HL-60/S4 treated with retinoic acid at 250 ng/mL for 4 days and 3 days (cell line): Measurements from ENCODE around the gene TMC1.
"Not testable (repeated sequence)": the region's sequence is repeated elsewhere in the genome, so short reads cannot be mapped to it uniquely, and the experiment has no call there.

Experiments
- in situ Hi-C: fragments of 300-500 bp; cut with MboI; formaldehyde crosslinking; loops from 2 replicates; pipeline ENCODE4 v1.7.0; 2022; ENCODE audit warnings: low sequenced_read_pairs

Gene TMC1

DNA sequence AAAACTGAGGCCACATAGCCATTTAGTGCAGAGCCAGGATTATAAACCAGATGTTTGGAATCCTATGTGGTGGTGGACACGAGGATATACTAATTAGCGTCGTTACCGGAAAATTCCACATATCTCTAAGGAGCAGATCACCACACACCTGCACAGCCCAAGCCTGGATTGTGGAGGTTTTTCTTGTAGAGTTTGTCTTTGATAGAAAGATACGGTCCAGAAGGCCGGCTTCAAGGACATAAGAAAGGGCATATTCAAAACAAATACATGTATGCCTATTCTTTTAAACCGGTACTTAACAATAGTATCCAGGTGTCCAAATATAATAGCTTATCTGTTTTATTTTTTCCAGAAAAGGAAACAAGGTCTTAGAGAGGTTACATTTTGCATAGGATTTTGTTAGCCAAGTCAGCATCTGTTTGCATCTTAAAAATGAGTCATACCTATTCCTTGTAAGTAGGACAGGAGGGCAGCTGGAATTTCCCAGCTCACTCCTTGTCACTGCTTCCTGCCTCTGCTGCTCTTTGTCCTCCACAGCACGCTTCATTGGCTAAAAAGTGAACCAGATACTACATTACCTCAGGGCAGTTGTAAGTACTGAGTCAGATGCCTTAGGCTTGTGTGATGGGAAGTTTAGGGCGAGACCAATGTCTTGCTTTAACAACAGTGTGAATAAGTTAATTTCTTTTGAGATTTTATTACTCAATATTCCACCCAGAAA is 3.6 kb downstream of the TMC1 start:
- in situ Hi-C loops: no loop called here

DNA sequence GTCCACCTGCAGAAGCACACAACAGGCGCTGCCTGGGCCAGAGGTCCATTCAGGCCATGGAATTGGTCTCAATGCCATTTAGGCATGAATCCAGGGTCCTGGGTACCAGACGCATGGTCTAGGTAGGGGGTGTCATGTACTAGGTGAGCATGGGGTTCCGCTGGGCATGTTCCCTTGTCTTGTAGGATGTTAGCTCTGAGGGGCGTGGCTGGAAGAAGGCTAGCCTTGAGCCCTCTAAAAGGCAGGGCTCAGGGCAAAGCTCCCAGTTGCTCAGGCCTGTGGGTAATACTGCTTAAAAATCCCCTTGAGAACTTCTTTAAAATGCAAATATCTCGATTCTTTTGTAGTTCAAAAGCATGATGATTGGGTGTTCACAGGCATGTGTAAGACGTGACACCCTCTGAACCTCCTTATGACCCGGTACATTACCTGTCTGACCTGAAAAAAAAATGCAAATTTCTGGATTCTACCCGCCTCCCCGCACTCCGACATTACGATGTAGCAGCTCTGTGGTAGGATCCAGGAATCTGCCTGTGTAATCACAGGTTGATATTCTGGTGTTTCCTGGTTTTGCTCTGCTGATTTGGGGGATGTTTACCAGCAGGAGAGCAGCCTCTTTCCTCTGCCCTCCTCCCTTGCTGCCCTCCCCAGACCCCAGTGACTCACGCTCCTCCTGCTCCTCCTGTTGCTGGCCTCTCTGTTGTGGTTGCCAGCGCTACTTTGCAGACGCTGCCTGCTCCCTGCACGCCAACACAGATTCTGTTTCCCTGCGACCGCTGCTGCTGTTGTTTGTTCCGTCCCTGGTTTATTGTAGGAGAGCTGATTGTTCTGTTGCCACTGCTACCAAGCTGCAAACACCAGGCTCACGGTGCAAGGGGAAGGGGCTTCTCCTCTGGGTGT is 5.7 kb downstream of the TMC1 start:
- in situ Hi-C loops: no loop called here

GRCh38 chr9:72527801-72528195 is 6.4 kb downstream of the TMC1 start:
- in situ Hi-C loops: no loop called here

DNA sequence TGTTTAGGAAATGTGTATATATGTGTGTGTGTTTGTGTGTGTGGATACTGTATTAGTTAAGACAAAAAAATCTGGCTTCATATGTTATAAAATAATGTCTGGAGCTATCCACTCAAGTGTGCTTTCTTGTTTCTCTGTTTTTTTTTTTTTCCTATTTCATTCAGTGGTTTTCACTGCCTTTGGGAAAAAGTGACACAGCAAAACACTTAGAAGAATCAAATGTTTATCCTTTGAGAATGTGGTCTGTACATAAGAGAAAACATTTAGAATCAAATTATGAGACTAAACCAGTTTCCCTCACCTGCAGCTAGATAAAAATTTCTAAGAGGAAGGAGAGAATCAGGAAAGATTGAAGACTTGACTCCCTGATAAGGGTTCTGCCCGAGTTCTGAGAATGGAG is 8.1 kb downstream of the TMC1 start:
- in situ Hi-C loops: no loop called here

DNA sequence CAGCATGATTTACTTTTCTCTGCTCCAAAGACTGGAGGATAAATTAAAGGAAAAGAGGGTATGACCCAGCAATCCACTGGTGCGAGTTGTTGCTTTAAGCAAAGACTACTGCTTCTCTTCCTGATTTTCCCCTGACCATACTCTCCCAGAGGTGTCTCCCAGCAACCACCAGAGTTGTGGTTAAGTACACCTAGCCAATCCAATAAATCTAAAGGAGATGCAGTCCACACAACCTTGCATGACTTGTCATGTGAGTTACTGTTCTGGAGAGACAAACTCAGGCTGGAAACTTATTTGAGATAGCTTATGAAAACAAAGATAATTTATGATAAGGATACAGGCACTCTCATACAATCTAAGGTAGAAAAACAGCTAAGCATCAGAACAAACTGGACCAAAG is 11.9 kb downstream of the TMC1 start:
- in situ Hi-C loops: loop anchor here (10.0 kb wide), 1 partner anchor 59 kb away; no protein-coding TSS in a partner anchor

GRCh38 chr9:72534931-72535330 is 13.5 kb downstream of the TMC1 start:
- in situ Hi-C loops: loop anchor here (10.0 kb wide), 1 partner anchor 60 kb away; no protein-coding TSS in a partner anchor

DNA sequence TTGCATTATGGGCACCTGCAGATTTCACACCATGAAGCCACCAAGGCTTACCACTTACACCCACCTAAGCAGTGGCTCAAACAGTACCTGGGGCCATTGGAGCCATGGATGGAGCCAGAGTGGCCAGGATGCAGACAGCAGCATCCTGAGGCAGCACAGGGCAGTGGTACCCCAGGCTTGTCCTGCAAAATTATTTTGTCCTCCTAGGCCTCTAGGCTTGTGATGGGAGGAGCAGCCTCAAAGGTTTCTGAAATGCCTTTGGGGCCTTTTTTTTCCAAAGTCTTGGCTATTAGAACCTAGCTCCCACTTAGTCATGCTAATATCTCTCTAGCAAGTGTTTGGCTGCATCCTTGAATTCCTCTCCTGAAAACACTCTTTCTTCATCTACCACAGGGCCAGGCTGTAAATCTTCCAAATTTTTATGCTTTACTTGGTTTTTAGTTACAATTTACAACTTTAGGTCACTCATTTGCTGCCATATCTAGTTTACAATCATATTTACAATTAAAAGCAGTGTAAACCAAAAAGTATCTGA is 15.7 kb downstream of the TMC1 start:
- in situ Hi-C loops: loop anchor here (10.0 kb wide), 1 partner anchor 62 kb away; no protein-coding TSS in a partner anchor

DNA sequence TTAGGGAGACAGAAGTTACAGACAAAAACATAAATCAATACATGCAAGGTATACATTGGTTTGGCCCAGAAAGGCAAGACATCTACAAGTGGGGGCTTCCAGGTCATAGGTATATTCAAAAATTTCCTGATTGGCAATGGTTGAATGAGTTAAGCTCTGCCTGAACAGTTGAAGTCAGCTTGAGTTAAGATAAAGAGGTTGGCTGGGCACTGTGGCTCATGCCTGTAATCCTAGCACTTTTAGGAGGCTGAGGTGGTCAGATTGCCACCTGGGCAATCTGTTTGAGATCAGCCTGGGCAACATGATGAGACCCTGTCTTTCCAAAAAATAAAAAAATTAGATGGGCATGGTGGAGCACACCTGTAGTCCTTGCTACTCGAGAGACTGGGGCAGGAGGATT is 16.3 kb downstream of the TMC1 start:
- in situ Hi-C loops: loop anchor here (10.0 kb wide), 1 partner anchor 63 kb away; no protein-coding TSS in a partner anchor

DNA sequence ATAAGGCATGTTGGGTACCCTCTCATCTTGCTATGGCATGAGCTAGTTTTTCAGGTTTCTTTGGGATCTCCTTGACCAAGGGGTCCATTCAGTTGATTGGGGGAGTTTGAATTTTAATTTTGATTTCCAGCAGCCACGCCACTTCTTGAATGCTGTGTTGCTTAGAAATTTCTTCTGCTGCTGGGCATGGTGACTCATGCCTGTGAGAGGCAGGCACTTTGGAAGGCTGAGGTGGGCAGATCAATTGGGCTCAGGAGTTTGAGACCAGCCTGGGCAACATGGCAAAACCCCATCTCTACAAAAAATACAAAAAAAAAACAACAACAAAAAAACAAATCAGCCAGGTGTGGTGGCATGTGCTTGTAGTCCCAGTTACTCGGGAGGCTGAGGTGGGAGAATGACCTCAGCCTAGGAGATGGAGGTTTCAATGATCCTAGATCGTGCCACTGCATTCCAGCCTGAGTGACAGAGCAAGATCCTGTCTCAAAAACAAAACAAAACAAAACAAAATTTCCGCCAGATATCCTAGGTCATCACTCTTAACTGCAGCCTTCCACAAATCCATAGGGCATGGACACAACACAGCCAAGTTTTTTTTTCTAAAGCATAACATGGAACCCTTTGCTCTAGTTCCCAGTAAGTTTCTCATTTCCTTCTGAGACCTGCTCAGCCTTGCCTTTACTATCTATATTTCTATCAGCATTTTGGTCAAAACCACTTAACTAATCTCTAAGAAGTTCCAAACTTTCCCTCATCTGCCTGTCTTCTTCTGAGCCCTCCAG is 17.7 kb downstream of the TMC1 start:
- in situ Hi-C loops: loop anchor here (10.0 kb wide), 1 partner anchor 64 kb away; no protein-coding TSS in a partner anchor

DNA sequence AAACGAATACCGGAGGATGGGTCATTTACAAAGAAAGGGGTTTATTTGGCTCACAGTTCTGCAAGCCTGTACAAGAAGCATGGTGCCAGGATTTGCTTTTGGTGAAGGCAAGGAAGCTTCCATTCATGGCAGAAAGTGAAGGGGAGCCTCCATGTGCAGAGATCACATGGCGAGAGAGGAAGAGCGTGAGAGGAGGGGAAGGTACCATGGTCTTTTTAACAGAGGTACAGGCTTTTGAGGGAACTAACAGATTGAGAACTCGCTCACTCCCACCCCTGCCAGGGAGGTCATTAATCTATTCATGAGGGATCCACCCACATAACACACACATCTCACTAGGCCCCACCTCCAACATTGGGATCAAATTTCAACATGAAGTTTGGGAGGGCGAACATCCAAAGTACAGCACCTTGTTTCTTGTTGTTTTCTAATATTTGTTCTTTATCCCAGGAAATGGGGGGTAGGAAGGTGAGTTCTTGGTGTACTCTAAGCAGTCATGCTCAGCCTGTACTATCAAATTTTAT is 18.5 kb downstream of the TMC1 start:
- in situ Hi-C loops: loop anchor here (10.0 kb wide), 1 partner anchor 65 kb away; no protein-coding TSS in a partner anchor

GRCh38 chr9:72540348-72540873 is 19.0 kb downstream of the TMC1 start:
- in situ Hi-C loops: no loop called here

- in situ Hi-C loops: not testable (repeated sequence)
Measured at GRCh38 chr9:72542537-72542833, 21.1 kb downstream of the TMC1 start.

- in situ Hi-C loops: no loop called here
Measured at GRCh38 chr9:72542917-72543316, 21.5 kb downstream of the TMC1 start.

DNA sequence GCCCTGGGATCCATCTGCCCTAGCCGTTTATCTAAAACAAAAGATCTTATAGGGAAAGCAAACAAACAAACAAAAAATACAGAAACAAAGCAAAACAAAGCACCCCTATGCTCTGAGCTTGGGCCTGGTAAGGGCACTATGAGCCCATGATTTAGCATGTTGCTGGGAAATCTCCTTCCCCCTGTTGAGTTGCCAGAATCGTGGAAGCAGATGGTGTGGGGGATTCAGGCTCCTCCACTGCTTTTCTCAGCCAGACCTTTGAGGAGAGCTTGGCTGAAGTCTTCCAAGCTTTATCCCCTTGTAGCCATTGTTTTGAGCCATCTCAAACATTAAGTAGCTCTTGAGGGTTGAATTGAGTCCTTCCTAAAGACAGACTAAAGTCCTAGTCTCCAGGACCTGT is 29.9 kb downstream of the TMC1 start:
- in situ Hi-C loops: no loop called here

DNA sequence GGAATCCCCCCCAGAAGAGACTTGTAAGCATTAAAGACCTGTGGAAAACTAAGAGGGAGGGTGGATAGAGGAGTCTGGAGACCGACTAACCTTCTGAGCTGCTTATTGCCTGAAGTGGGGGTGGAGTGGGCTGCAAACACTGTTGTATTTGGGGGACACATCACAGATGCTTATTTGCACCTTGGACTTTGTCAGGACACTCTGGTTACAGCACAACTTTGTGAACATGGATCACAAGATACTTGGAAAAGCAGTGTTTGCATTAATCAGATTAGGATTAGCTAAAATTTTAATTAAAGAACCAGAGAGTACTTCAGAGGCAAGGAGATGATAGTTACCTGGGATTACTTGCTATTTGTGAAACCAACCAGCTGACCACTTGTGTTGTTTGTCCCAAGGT is 30.9 kb downstream of the TMC1 start:
- in situ Hi-C loops: no loop called here

GRCh38 chr9:72554221-72554641 is 32.8 kb downstream of the TMC1 start:
- in situ Hi-C loops: no loop called here

- in situ Hi-C loops: no loop called here
Measured at GRCh38 chr9:72557549-72557948, 36.1 kb downstream of the TMC1 start.

GRCh38 chr9:72560086-72560485 is 38.7 kb downstream of the TMC1 start:
- in situ Hi-C loops: no loop called here

- in situ Hi-C loops: no loop called here
Measured at GRCh38 chr9:72563806-72564205, 42.4 kb downstream of the TMC1 start.

GRCh38 chr9:72564479-72565281 is 43.3 kb downstream of the TMC1 start:
- in situ Hi-C loops: no loop called here
